Muscle of leg (tissue), 11 donors: Measurements from ENCODE around the gene EP400. TPM values are rescaled to one million over a fixed set of nuclear protein-coding genes. Genes with fewer than 3 reads are reported as not detected.
A peak's percentile ranks its signal among the peaks of the same experiment; 100 is the strongest.
"Not testable (repeated sequence)": the region's sequence is repeated elsewhere in the genome, so short reads cannot be mapped to it uniquely, and the experiment has no call there.

ENCODE experiments used
- DNase-seq: peaks from one replicate; pipeline ENCODE4 v3.0.0; 2013
- H3K27ac ChIP-seq: one replicate; pipeline ENCODE4 v1.5.1; 2013; ENCODE audit warnings: mild to moderate bottlenecking, low read length, control low read depth
- H3K27me3 ChIP-seq: one replicate; pipeline ENCODE4 v1.6.1; 2013; ENCODE audit warnings: low read length; ENCODE audit not compliant: control insufficient read depth, insufficient read depth
- H3K36me3 ChIP-seq: one replicate; pipeline ENCODE4 v1.6.1; 2013; ENCODE audit warnings: low read length; ENCODE audit not compliant: control insufficient read depth, insufficient read depth
- H3K4me1 ChIP-seq: one replicate; pipeline ENCODE4 v1.6.1; 2013; ENCODE audit warnings: low read length; ENCODE audit not compliant: control insufficient read depth, insufficient read depth
- H3K4me3 ChIP-seq: one replicate; pipeline ENCODE4 v1.5.1; 2013; ENCODE audit warnings: low read length, control low read depth
- H3K9me3 ChIP-seq: replicated peaks from 2 replicates; pipeline ENCODE4 v1.6.1; 2013; ENCODE audit warnings: low read depth, low read length; ENCODE audit not compliant: control insufficient read depth
- WGBS: methylation state at CpG from one replicate; pipeline ENCODE4 v1.1.5; 2013; ENCODE audit warnings: missing lambda C conversion rate; ENCODE audit not compliant: insufficient coverage; 5-methylcytosine and 5-hydroxymethylcytosine counted together
- polyA plus RNA-seq, 8 donors: library from polyadenylated mRNA; unstranded; fragments of 120-200 nt; gene quantifications; one replicate each; pipeline versions ENCODE4 v1.2.1 to v1.2.3, GENCODE V29; 2013; ENCODE audit warnings: inconsistent platforms in 1 of 8, low replicate concordance in 1 of 8; ENCODE audit not compliant: insufficient read length in 8 of 8, insufficient read depth in 1 of 8
- total RNA-seq: library from RNA; stranded (reverse); fragments of 120-200 nt; gene quantifications from one replicate; pipeline ENCODE4 v1.2.4, GENCODE V29; 2013

EP400 gene
- total and polyA plus RNA-seq, 9 donors: 9.0 to 30.5 (median 22.7) TPM

GRCh38 chr12:132075714-132076553, 126.2 kb downstream of the EP400 start:
- DNase-seq: peak; percentile 44
- Histone ChIP-seq H3K9me3 (no peaks in the 10 kb centered on the region), H3K36me3 (peaks cover 53% of the 10 kb centered on the region), H3K4me3 (no peak overlapping the region), H3K27ac (no peak overlapping the region), H3K4me1 (no peaks in the 10 kb centered on the region), H3K27me3 (no peaks in the 10 kb centered on the region)
- WGBS: 88% methylated on average over 10 of the region's 16 CpGs

GRCh38 chr12:132076711-132077110, 127.0 kb downstream of the EP400 start:
- H3K36me3 ChIP-seq: peaks cover 49% of the 10 kb centered on the region
- DNase-seq: no peak
- no peak overlapping the region for H3K4me3 ChIP-seq
- no peak overlapping the region for H3K27ac ChIP-seq
- H3K9me3 ChIP-seq: no peaks in the 10 kb centered on the region
- no peaks in the 10 kb centered on the region for H3K27me3 ChIP-seq
- WGBS: 90% methylated on average over 8 of the region's 10 CpGs
- H3K4me1 ChIP-seq: no peaks in the 10 kb centered on the region

- H3K4me3 ChIP-seq: no peak overlapping the region
- H3K9me3 ChIP-seq: no peaks in the 10 kb centered on the region
- WGBS: 89% methylated on average over 23 of the region's 29 CpGs
- no peak for DNase-seq
- peaks cover 49% of the 10 kb centered on the region for H3K36me3 ChIP-seq
- H3K27ac ChIP-seq: peak overlapping the region; percentile 47
- H3K27me3 ChIP-seq: no peaks in the 10 kb centered on the region
- H3K4me1 ChIP-seq: no peaks in the 10 kb centered on the region
These were observed 127.8 kb downstream of the EP400 start for GRCh38 chr12:132077322-132078100.

- peaks cover 49% of the 10 kb centered on the region for H3K36me3 ChIP-seq
- peak; percentile 84 for DNase-seq
These were observed 128.4 kb downstream of the EP400 start for GRCh38 chr12:132078190-132078589.

GRCh38 chr12:132079200-132079599, 129.5 kb downstream of the EP400 start:
- 54% methylated on average over 3 of the region's 8 CpGs for WGBS
- no peak overlapping the region for H3K27ac ChIP-seq
- DNase-seq: peak; percentile 53
- no peaks in the 10 kb centered on the region for H3K9me3 ChIP-seq
- no peak overlapping the region for H3K4me3 ChIP-seq
- H3K27me3 ChIP-seq: no peaks in the 10 kb centered on the region
- peaks cover 5% of the 10 kb centered on the region for H3K4me1 ChIP-seq
- peaks cover 46% of the 10 kb centered on the region for H3K36me3 ChIP-seq

More at GRCh38 chr12:132078190-132078589, 128.4 kb downstream of the EP400 start:
- Histone ChIP-seq H3K27me3 (no peaks in the 10 kb centered on the region), H3K4me1 (no peaks in the 10 kb centered on the region), H3K4me3 (no peak overlapping the region), H3K27ac (peak overlapping the region; percentile 47), H3K9me3 (no peaks in the 10 kb centered on the region)
- 41% methylated on average over 6 of the region's 6 CpGs for WGBS

- Histone ChIP-seq H3K27ac (no peak overlapping the region), H3K4me3 (no peak overlapping the region), H3K36me3 (peaks cover 44% of the 10 kb centered on the region), H3K9me3 (no peaks in the 10 kb centered on the region), H3K27me3 (no peaks in the 10 kb centered on the region), H3K4me1 (peaks cover 5% of the 10 kb centered on the region)
- peak; percentile 73 for DNase-seq
- 49% methylated on average over 5 of the region's 12 CpGs for WGBS
These were observed 130.0 kb downstream of the EP400 start for GRCh38 chr12:132079695-132080094.

- not testable (repeated sequence) for H3K27ac ChIP-seq, H3K4me3 ChIP-seq, H3K27me3 ChIP-seq, H3K9me3 ChIP-seq, DNase-seq
- peaks cover 13% of the 10 kb centered on the region for H3K4me1 ChIP-seq
- 74% methylated on average over 7 of the region's 7 CpGs for WGBS
- H3K36me3 ChIP-seq: peaks cover 37% of the 10 kb centered on the region
These were observed 130.8 kb downstream of the EP400 start for GRCh38 chr12:132080515-132080914.

- WGBS: 70% methylated on average over 4 of the region's 9 CpGs
- no peaks in the 10 kb centered on the region for H3K9me3 ChIP-seq
- no peak overlapping the region for H3K27ac ChIP-seq
- H3K36me3 ChIP-seq: peaks cover 28% of the 10 kb centered on the region
- H3K4me3 ChIP-seq: no peak overlapping the region
- DNase-seq: no peak
- no peaks in the 10 kb centered on the region for H3K27me3 ChIP-seq
- peaks cover 13% of the 10 kb centered on the region for H3K4me1 ChIP-seq
These were observed 131.7 kb downstream of the EP400 start for GRCh38 chr12:132081423-132081822.

- H3K4me1 ChIP-seq: peaks cover 13% of the 10 kb centered on the region
- H3K36me3 ChIP-seq: peaks cover 7% of the 10 kb centered on the region
- no peaks in the 10 kb centered on the region for H3K27me3 ChIP-seq
- 15% methylated on average over 5 of the region's 8 CpGs for WGBS
- peak overlapping the region; percentile 74 for H3K27ac ChIP-seq
- H3K4me3 ChIP-seq: peak overlapping the region; percentile 50
- H3K9me3 ChIP-seq: no peaks in the 10 kb centered on the region
- no peak for DNase-seq
These were observed 133.8 kb downstream of the EP400 start for GRCh38 chr12:132083614-132083940.

GRCh38 chr12:132083941-132084620, 134.3 kb downstream of the EP400 start:
- Histone ChIP-seq H3K4me3 (peak overlapping the region; percentile 67), H3K36me3 (peaks cover 2% of the 10 kb centered on the region), H3K27me3 (no peaks in the 10 kb centered on the region), H3K27ac (peak overlapping the region; percentile 74), H3K9me3 (no peaks in the 10 kb centered on the region), H3K4me1 (peaks cover 13% of the 10 kb centered on the region)
- DNase-seq: peak; percentile 95
- under 1% methylated on average over 57 of the region's 84 CpGs for WGBS
